Activated CD4-positive, CD25-positive, alpha-beta regulatory T cell treated with anti-CD3 and anti-CD28 coated beads, Interleukin-2, amount 50 U/mL, for 24 hours (primary cell): Measurements from ENCODE around the gene PTK7.
"Not testable (repeated sequence)": the region's sequence is repeated elsewhere in the genome, so short reads cannot be mapped to it uniquely, and the experiment has no call there.

ENCODE experiments used
- ATAC-seq, 2 donors: fragments of 150-1000 bp; cut with Tn5 transposase; one replicate each; pipeline ENCODE4 v1.10.0; 2021; ENCODE audit warnings: mild to moderate bottlenecking in 1 of 2, moderate library complexity in 1 of 2

PTK7 gene

DNA sequence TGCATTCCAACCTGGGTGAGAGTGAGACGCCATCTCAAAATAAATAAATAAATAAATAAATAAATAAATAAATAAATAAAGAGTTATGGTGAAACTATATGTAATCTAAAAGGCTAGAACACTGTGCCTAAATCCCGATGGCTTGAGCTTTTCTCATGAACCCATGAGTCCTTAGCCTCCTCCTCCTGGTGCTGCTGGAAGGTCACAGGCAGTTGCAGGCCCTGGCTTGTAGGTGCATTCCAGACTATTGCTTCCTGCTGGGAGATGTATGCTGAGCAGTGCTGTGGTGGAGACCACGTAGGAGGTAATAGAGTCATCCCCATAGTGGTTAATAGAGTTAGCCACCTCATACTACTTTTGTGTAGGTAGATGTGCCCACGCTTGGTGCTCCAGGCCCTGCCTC, 12.5 kb downstream of the PTK7 start:
- ATAC-seq, result no peak

DNA sequence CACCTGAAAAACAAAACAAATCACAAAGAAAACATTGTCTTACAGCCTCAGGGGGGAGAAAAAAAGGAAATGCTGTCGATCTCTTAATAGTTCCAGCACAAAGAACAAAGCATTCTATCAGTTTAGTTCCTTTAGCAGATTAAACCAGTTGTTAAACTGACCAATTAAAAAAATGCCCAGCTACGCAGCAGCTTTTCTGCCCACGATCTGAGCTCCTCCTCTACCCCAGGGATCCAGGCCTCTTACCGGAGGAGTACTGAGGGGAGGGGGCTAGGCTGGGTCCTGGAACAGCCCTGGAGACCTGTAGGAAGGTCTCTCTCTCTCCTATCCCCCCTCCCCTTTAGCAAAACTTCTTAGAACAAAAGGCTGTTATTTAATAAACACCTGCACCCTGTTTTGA, 13.4 kb downstream of the PTK7 start:
- no peak for ATAC-seq

DNA sequence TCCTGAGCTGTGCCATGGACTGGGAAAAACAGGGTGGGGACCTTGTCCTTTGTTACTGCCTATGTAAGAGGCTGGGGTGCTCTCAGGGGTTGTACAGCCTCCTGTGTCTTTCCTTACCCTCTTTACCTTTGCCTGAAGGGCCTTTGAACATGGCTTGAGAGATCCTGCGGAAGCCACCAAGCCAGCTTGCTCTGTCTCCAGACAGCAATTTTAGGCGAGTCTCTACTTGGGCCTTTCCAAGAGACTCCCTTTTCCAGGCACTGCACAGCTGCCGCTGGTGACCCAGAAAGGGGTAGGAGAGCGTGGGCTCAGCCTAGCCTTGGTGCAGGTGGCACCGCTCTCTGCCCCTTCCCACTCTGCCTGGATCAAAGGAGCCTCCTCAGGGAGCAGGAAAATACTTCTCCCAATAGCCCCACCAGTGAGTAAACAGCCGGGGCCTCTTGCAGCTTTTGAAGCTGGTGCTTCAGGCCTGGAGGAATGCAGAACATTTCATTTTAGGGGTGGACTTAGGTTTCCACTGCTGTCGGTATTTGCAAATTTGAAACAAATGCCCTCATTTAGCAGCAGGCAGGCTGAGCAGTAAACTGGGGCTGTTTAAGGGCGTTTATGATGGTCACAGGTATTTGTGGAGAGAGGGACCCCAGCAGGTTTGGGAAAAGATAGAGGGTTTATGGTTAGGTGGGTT, 13.9 kb downstream of the PTK7 start:
- no peak for ATAC-seq

DNA sequence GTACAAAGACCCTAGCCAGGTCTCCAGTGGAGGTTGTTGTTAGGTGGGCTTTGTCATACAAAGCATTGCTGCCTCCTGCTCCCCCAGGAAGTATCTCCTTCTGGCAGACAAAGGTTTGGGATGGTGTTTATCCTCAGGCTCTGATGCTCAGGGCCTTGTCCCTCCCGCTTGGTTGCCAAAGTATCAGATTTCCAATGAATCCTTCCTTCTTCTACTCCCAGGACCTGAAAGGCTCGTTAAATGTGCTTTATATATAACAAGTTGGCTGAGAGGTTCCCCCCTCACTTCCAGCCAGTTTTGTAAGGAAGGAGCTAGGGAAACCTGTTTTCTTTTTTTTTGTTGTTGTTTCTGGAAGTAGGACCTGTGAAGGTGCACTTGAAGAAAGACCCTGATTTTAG, 14.4 kb downstream of the PTK7 start:
- ATAC-seq, result no peak

DNA sequence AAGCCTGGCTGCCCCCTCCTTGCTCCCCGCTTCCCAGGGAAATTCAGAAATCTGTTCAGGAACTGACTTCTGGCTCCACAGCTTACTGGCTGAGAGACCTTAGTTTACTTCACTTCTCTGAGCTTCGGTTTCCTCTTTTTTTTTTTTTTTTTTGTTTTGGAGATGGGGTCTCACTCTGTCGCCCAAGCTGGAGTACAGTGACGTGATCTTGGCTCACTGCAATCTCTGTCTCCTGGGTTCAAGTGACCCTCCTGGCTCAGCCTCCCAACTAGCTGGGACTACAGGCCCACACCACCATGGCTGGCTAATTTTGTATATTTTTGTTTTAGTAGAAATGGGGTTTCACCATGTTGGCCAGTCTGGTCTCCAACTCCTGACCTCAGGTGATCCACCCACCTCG, 14.9 kb downstream of the PTK7 start:
- no peak for ATAC-seq

DNA sequence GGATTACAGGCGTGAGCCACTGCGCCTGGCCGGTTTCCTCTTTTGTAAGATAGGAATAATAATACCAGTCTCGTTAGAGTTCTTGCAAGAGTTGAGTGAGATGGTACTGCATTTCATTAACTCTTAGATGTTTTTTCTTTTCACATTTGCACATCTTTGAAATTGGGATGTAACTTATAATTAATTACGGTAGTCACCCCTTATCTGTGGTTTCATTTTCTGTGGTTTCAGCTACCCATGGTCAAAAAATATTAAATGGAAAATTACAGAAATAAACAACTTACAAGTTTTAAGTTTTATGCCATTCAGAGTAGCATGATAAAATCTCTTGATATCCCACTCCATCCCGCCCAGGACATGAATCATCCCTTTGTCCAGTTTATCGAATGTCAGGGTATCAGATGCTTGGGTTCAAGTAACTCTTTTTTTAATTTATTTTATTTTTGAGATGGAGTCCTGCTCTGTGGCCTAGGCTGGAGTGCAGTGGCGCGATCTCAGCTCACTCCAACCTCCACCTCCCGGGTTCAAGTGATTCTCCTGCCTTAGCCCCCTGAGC, 15.4 kb downstream of the PTK7 start:
- ATAC-seq, result no peak

DNA sequence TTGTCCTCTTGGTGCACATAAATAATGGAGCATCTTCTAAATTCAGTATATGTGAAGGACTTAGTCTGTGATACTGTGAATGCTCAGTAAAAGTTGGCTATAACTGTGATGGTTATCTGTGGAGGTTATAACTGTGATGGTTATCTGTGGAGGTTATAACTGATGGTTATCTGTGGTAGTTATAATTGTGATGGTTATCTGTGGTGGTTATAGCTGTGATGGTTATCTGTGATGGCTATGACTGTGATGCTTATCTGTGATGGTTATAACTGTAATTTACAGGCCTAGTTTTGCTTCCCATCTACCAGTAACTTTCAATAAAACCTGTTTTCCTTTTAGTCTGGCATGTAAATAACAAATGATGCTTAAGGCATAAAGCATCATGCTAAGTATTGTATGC, 16.5 kb downstream of the PTK7 start:
- peak in 1 of 2 donors; percentile 33 for ATAC-seq

DNA sequence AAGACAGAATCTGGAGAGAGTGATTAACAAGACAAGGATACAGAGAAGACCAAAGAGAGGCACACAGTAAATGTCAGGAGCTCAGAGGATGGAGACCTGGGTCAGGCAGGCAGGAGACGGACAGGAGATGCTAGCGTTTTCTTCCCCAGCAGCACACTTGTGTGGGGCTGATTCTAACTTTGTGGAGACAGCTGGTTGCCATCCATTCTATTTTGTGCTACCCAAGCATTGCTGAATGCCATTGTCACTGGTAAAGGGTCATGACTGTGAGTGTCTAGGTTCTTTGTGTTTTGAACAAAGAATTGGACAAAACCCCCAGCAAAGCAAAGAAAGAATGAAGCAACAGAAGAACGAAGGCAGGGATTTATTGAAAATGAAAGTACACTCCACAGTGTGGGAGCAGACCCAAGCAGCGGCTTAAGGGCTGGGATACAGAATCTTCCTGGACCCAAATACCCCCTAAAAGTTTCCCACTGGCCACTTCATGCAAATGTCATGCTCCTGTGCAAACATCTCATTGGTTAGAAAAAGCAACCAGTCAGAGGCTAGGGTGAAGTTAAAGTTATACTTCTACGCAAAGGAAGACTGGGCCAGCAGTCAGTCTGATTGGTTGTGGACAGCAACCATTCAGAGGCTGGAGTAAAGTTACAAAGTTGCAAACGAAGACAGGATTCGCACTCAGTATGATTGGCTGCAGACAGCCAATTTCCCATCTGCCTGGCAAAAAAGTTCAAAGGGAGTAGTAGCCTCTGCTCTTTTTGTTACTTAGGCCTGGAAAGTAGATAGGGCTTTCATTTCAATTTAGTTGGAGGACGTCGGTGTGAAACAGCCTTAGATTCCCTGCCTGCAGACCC, 17.5 kb downstream of the PTK7 start:
- peak; percentile 27 to 32 for ATAC-seq

DNA sequence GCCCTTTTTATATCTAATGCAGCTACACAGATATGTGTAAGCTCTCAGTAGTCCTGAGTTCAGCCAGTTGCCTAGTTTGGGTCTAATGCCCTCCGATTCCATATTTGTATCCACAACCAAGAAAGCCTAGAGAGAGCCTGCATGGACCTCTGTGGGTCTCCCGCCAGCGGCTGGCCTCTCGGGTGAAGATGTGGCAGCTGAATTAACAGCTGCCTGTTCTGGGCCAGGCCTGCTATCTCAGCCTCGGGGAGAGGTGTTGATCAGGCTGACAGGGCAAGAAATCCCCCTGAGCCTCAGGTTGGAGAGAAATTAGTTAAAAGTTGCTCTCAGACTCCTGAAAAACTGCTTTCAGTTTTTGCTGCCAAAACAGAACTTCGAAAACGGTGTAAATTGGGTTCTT, 19.8 kb downstream of the PTK7 start:
- ATAC-seq, result no peak

DNA sequence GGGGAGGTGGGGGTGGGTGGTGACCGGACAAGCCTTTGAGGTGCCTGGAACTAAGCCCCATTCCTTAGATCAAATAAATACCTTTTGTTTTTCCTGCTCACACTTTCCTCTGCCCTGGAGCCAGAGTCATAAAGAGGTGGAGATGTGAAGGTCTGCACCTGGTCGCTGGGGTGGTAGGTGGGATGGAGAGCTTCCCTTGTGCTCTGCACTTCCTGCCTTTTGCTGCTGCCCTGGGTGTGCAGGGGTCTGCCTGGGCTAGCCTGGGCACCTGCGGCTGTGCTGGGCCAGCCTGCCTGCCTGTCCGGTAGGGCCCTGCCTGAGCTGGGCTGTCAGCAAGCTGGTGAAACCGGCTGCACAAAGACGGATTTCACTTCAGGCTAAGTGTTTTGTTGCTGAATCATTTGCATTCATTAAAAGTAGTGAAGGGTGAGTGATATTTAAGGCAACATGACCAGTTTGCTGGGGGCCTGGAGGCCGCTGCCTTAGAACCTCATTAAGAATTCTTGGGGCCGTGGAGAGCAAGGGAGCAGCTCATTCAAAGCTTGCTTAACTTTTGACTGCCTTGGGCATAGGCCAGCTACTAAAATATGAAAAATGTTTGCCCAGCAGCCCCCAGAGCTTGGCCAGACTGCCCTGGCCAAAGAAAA, 20.5 kb downstream of the PTK7 start:
- no peak for ATAC-seq

DNA sequence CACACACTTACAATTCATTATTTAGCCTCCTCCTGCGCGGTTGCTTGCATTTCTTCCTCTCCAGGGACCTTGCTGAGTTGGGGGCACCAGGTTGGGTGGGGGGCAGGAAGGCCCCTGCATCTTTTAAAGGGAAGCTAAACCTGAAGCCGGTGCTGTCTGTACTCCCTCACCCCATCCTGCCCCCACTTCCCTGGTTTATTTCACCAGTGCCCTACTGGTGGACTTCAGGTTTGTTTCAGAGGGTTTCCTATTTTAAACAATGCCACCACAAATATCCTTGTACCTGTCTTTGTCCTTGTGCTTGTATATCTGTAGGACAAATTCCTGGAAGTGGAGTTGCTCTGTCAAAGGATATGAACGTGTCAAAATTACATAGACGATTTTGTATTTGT, 21.0 kb downstream of the PTK7 start:
- ATAC-seq, result no peak

DNA sequence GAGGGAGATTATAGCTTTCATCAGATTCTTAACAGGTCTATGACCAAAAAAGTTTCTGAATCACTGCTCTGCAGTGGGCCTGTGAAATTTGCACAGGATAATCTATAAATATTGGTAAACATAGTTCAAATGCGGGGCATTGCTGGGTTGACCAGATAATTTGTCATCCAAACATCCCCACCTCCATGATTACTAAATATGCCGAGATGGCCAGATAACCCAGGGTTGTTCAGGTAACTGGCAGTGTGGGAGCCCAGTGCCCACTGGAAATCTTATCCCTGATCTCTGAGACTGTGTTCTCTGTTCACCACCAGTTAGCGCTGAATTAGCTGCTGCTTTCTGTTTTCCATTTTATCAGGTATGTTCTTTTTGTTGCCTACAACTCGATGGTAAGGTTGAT, 21.4 kb downstream of the PTK7 start:
- no peak for ATAC-seq

DNA sequence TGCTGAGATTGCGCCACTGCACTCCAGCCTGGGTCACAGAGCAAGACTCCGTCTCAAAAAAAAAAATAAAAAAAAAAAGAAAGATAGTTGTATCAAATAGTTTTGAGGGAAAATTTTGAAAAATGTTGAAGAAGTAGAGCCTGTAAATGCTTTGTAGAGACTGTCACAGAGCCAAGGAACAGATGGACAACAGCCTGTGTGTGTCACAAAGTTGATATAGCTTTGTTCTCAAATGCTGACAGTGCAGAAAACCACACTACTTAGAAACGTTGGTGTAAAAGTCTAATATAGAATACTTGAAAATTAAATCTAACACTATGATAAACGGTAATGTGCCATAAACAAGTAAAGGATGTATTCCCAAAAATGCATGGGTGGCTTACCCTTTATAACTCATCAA, 25.4 kb downstream of the PTK7 start:
- ATAC-seq, result no peak

DNA sequence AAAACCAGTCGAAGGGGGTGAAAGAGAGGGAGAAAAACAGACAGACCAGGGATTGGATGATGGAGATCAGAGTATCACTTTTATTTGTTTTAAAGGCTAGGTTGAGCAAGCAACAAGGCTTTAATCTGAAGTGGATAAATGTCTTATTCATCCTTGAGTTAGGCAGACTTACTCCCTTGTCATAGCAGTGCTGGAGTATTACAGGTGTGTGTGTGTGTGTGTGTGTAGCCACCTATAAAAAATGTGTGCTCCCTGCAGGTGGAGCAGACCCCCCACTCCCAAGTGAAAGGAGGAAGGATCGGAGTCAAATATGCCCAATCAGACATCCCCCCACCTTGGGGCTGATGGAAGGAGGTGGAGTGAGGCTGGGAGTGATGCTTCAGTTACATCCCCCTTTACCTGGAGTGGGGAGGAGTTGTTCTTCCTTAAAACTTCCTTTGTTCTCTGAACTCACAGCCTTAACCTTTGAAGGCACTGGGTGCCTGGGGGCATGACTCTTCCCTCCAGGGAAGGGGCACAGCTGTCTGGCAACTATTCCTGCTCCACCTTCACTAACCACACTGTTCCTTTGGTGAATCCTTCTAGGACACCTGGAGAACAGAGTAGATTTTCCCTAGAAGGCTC, 27.3 kb downstream of the PTK7 start:
- no peak for ATAC-seq

DNA sequence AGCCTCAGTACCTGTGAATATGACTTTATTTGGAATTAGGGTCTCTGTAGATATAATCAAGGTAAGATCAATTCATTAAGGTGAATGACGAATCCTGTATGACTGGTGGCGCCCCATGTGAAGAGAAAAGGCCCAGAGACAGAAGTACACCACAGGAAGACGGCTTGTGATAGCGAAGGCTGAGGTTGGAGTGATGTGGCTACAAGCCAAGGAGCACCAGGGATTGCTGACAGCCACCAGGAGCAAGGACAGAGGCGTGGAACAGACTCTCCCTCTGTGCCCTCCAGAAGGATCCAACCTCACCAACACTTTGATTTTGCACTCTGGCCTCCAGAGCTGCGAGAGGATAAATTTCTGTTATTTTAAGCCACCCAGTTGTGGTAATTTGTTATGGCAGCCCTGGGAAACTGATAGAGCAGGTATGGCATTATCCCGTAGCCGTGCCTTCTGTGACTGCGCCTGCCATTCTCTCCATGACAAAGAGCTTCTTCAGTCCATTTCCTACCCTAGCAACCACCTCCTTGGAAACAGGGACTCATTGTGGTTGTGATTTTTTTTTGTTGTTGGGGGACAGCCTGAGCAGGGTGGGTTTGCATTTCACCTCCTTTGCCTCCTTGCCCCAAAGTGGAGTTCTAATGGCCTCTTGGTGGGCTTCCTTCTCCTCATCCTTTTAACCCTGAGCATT, 29.6 kb downstream of the PTK7 start:
- no peak for ATAC-seq

DNA sequence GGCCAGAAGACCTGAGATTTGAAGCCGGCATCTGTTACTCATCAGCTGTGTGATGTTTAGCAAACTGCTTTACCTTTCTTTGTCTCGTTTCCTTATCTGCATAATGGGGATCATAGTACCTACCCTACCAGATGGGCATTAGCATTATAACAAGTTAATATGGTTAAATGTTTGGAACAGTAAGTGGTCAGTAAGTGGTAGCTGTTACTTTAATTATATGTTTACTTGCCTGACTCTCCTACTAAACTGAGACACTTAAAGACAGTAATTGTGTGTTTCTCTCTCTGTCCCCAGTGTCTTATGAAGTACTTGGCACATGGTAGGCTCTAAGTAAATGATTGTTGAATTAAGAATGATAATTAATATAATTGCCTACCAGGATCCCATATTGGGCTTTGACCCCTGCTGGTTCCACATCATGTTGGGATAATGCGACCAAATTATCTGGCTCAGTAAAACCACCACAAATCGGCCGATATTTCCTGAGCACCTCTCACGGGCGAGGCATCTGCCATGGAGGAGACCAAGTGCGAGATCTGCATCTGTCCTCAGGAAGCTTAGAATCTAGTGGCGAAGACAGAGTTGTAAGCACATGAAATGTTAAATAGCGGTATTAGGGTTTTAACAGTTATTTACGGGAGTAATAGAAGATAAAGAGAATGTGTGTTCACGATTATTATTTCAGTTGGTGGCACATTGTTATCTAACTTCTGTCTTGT, 31.4 kb downstream of the PTK7 start:
- ATAC-seq, result no peak

DNA sequence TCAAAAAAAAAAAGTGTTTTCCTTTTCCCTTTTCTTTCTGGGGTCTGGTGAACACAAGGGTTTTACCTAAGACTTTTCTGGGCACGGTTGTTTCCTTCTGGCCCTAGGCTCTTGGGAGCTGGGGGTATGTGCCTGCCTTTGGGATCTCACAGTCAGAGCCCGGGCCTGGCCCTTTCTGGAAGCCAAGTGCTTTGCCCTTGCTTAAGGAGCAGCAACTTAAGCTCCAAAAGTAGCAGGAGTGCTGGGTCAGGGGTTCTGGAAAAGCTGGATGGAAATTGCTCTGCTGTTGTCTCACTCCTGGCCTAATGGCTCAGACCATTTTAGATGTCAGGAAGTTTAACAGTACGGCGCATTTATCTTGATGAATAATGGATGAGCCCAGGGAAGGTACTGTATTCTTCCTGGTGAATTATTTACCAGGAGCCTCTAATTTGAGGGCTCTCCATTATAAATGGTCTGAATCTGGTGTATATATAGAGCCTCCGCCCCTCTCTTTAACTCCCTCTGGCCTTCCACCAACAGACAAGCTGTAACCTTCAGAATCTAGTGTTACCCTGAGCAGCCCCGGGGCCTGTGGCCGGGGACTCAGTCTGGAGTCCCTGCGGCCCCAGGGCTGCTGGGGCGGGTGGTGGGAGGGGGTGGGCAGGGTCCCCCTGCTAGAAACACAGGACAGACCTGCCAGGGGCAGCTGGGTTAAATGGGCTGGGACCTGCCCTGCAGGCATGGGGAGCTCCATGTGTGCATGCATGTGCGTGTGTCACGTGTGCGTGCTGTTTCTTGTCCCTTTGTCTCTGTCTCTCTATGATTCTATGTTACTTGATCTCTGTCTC, 37.5 kb downstream of the PTK7 start:
- ATAC-seq, result no peak

DNA sequence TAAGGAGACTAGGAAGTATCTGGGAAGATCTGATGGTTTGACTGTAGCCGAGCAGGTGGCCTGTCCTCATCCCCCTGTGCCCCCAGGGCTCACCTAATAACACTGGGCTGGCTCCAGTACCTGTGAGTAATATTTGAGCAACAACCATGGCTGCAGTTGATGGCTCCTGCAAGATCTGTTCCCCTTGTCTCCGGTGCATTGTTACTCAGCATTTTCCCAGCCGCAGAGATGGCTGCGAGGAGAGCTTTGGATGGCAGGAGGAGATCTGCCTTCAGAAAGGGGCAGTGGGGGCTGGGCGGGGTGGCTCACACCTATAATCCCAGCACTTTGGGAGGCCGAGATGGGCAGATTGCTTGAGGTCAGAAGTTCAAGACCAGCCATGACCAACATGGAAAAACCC, 39.3 kb downstream of the PTK7 start:
- no peak for ATAC-seq

DNA sequence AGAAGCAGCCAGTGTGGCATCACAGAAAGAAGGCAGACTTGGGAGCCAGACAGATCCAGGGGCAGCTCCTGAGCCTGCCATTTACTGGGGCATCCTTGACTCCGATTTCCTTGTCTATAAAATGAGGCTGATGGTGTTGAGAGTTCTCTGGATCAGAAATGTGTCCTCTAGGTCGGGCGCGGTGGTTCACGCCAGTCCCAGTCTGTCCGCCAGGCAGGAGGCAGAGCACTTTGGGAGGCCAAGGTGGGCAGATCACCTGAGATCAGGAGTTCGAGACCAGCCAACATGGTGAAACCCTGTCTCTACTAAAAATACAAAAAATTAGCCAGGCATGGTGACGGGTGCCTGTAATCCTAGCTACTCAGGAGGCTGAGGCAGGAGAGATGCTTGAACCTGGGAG, 41.4 kb downstream of the PTK7 start:
- ATAC-seq, result not testable (repeated sequence)

DNA sequence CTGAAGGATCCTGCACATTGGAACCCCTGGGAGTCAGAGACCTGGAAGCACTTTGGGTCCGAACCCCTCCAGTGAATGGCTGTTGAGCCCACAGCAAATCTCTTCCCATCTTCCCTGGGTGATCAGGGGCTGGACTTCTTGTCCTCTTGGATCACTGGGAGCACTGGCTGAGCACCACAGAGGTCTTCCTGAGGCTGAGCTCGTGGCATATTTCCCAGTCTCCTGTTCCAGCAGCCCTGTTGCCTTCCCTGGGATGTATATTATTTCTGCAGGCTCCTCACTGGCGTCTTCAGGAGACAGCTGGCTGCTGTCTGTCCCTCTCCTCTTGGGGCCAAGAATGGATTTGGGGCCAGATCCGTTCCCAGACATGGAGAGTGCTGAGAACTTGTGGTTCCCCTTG, 43.4 kb downstream of the PTK7 start:
- ATAC-seq, result no peak
